Dedifferentiated amniotic fluid mesenchymal stem cell (primary cell): ENCODE measurements around the gene PDE6B.
"Not testable (repeated sequence)": the region's sequence is repeated elsewhere in the genome, so short reads cannot be mapped to it uniquely, and the experiment has no call there.

Experiments used
- DNase-seq: peaks from one replicate; pipeline ENCODE4 v3.0.0-alpha.2; 2016; ENCODE audit errors: extremely low spot score

PDE6B gene

DNA sequence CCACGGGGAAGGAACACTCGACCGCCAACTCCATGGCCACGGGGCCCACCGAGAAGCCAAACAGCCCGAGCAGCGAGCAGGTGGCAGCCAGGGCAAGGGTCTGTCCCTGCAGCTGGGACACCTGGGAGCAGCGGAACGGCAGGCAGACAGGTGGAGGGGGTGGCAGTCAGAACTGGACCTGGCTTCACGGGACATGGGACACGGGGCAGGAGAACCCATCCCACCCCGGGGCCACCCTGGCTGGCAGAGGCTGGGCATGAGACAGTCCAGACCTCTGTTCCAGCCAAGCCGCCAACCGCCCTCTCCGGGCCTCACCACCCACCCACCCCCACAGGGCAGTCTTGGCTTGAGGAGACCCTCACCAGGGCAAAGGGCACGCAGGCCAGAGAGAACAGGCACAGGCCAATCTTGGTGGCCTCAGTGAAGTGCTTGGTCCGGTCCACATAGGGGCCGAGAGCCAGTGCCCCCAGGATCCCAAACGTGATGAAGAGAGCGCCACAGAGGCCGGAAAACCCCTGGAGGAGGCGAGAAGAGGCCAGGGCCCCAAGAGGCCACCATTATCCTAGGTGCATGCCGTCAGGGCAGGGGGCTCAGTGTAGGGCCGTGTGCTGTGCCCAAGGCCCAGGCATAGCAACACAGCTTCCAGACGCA, 58.0 kb downstream of the PDE6B start:
- no peak for DNase-seq

DNA sequence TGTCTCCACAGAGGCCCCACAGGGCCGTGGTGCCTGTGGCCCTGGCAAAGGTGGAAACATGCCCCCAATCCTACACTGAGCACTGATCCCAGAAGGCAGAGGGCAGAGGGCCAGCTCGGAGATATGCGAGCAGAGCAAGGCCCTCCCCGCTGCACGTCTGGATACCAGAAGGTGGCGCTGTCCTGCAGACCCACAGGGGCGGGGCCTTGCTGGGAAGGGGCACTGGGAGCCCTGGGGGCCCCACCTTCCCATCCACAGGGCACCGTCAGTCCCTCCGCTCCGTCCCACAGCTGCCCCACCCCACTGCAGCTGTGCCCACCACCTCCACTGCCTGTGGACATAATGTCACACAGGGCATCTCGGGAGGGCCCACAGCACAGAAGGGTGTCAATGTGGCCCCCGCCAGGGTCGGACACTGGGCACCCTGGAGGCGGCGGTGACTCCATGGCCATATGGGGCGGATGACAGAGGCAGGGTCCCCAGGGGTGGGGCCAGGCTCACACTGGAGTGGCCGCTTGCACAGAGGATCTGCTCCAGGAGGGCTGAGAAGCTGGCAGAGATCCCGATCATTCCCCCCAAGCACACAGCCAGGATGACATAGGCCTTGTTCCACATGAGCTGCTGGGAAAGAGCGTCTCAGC, 58.7 kb downstream of the PDE6B start:
- no peak for DNase-seq

DNA sequence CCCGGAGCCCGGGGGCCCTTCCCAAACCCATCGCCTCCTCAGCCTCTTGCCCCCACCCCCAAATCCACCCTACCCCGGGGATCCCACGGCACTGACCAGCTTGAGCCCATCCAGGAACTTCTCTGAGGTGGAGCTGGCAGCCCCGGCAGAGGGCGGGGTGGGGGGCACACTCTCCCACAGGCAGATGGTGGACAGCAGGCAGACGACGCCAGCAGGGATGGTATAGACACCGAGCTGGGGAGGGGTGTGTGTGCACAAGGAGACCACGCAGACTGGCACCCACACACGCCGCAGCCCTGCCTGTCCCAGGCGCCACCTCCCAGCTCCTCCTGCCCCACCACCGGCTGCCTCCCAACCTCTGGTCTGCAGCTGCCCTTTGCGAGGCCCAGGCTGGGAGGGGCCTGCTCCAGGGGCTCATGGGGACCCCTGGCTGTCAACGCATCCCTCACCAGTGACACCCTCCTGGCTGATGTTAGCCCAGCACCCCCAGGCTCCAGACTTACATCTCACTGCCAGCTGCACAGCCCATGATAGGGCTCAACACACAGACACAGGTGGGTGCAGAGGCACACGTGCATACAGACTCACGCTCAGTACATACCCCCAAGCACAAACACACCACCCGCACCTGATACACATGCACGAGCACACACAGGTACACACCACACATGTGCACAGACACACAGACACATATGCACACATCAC, 59.4 kb downstream of the PDE6B start:
- no peak for DNase-seq

DNA sequence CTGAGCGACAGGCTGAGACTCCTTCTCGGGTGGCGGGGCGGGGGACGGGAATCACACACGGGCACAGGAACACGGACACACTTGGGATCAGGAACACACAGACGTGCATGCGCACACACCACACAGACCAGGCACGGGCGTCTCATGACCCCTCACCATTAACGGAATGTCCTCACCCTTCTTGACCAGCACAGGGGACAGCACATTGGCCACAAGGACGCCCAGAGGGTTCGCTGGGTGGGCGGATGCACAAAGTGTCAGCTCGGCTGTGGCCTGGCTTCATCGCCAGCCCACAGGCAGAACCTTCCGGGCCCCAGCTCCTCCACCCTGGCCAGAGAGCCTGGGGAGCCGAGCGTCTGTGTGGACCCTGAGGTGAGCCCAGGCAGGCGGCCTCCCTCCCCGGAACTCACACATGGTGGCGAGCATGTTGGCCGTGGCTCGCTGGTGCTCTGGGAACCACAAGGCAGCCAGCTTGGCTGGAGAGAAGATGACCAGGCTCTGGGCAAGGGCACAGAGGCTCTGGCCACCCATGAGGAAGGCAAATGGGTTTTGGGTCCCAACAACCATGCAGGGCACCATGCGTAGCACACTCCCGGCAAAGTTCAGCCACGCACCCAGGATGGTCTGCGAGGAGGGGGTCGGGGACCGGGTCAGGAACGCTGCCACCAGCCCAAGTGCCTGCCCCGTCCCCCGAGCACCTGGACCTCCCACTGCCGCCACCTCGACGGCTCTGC, 60.5 kb downstream of the PDE6B start:
- DNase-seq = no peak

DNA sequence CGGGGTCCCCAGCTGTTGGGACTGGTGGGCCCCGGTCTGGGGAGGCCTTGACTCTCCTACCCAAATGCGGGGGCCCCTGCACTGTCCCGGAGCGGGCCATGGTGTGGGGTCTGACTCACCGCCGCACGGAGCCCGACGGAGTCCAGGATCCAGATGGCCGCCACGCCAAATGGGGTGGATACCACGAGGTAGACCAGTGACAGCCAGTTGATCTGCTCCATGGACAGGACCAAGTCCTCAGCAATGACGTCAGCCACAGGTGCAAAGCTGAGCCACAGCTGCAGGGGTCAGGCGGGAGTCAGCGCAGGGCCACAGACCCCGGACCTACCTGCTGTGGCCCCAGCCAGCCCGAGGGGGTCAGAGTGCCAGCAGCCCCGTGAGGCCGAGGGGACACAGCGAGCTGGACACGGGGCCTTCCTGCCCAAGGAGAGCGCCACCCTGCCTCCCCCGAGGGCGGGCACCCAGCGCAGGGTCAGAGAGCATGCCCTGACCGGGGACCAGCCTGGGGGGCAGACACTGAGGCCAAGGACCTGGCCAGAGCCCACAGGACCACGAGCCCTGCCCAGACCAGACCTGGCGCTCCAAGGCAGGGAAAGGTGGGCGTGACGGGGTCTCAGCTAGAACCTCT, 61.2 kb downstream of the PDE6B start:
- no peak for DNase-seq

DNA sequence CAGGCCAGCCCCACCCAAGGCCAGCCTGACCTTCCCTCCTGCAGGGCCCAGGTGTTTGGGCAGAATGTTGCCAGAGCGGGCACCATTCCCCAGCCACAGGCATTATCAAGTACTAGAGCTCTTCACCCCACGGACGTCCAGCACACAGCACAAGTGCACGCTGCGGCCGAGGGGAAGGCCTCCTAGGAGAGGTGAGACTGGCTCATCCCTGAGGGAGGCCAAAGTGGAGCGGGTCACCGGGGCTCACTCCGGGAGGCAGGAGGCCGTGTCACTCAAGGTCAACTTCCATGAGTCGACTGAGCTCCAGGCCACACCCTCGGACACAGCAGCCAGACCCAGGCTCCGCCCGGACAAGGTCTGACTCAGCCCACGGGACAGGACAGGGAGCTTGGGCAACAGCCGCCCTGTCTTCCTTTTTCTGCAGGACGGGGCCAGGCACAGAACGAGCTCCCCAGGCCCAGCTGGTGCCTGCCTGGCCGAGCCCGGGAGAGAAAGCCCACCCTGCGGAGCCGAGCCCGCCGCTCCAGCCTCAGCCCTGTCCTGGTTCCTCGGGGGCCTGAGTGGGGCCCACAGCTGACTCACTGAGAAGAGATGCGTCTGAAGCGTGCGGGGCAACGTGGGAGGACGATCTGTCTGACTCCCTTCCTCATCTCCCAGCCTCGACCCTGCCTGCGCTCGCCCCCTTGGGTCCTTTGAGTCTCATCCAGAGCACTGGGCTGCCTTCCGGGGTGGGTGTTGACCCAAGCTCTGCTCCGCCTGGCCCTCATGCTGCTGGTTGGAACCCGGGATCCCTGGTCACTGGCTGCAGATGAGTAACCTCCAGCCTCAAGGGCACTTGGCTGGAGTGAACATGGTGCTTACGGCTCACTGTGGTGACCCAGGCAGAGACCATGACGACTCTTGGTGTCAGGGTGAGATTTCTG, 61.9 kb downstream of the PDE6B start:
- DNase-seq = peak; percentile 31

DNA sequence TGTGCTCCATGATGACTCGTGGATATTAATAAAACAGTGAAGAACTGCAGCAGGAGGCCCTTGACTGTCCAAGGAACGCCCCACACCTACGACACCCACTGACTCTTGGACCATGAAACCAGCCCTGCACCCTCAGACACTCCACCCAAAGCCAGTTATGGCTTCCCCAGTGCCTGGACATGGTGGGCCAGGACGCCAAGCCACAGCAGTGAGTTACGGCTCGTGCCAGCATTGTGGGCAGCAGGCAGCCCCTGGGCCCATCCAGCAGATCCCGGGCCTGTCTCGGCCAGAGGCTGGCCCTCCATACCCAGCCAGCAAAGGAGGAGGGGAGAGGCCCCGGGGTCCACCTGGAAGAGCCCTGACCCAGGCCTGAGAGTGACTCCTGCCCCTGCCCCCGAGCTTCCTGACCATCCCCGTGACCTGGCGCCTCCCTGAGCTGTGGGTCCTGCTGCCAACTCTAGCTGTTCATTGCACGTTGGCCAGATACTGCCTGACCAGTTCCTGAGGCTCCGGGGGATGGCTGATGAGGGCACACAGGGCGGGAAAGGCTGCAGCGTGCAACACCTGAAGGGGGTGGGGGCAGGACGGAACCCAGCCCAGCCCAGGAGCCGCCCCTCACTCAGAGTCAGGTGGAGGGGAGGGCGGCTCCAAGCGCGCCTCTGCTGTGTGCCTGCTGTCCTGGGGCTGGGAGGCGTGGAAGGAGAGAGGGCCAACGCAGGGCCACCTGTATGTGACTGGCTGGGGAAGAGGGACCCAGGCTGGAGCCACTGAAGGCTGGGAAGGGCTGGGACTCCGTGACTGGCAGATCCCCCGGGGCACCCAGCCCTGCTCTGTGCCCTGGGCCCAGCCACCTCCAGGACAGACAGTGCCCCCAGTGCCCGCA, 62.8 kb downstream of the PDE6B start:
- DNase-seq = no peak

DNA sequence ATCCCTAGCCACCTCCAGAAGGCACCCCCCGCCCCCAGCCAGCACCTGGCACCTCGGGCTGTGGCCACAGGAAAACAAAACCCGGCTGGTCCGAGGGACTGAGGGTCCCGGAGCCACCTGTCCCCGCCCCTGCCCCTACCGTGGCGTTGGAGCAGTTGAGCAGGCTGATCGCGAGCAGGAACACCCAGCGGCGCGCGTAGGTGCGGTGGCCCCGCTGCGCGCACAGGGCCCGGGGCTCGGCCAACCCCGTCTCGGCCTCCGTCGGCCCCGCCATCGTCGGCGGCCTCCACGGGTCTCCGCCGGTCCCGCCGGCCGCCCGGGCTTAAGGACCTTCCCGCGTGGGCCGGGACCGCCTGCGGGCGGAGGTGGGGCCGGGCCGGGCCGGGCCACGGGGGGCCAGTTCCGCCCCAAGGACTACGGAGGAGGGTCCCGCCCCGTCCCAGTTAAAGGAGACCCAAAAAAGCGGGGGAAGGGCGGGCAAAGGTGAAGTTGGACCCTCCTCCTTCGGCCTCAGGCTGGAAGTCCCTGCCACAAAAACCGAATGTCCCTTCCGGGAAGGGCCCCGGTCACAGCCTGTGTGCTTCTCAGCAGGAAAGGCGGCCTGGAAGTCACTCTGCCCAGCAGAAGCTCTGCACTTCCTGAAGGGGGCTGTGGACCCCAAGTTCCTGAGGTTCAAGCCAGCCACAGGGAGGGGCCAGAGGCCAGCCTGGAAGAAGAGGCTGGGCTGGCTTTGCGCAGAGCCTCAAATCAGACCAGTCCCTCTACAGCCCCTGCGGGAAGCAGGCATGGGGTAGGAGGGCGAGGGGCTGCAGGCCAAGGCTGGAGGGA, 63.7 kb downstream of the PDE6B start, which contains the start of gene SLC49A3:
SLC49A3 (minus strand) TSS at position 298 of the 828 bp plus-strand sequence; CDS start at position 274, 24 bp downstream.
- no peak for DNase-seq

DNA sequence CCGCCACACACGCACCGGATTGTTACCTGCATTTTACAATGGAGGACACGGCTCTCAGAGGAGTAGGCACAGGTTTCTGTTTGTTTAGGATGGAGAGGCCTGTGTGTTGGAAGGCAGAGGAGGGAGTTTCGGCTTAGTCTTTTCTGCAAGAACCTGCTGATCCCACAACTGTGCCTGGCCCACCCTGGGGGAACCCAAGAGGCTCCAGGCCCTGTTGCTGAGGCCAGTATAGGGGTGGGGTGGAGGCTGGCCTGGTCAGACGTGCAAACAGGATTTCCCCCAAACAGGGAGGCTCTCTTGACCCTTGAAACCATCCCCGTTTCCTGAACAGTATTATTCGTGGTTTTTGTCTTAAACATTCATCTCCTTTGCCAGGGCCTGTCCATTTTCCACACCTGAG, 64.3 kb downstream of the PDE6B start:
- no peak for DNase-seq

DNA sequence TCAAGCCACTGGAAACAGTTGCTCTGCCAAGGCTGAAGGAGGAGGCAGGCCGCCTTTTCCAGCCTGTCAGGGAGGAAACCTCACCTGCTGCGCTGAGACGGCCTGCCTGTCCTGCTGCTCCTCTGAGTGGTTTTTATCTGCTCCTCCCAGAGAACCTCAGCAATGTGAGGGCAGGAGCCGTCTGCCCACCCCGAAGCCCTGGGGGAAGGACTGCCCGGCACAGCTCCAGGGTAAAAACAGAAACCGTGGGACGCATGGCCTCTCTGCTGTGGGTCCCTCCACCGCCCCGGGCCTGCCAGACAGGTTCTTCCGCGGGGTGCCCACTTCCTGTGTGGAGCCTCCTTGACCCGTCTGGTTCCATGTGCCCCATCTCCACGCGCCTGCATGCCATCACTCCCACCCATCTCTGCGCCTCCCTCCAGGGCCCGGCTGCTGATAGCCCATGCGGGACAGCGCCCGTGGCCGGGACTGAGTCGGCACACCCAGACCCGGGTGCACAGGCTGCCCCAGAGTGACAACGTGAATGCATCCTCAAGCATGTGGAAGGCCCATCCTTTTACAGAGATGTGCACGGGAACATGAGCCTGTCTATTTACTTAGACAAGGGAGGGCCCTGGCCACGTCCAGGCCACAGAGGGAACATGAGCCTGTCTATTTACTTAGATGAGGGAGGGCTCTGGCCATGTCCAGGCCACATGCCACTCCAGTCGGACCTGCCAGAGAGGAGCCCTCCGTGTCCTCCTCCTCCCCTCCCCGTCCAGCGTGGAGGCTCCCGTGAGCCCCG, 67.6 kb downstream of the PDE6B start:
- DNase-seq = no peak

DNA sequence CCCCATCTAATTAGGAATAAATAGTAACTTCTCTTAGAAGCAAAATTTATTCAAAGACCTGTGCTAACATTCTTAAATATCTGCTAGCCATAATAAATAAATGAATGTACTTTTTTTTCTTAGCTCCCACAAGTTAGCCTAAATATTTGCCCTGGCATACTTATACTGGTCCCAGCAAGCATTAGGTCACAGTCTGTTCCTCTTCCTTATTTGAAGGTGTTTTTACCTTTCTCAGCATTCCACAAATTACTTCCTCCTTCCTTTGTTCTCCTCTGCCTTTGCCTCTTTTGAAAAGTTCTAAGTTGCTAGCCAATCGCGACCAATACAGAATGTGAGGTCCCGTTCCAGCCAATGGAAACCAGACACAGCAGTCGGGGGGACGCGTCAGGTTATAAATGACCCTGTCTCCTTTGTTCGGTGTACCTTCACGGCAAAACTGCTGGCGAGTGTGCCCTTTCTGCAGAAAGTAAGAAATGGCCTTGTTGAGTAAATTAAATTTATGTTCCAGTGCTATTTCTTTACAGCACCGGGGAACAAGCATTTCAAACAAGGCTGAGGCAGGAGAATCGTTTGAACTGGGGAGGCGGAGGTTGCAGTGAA, 69.1 kb downstream of the PDE6B start:
- DNase-seq = not testable (repeated sequence)

DNA sequence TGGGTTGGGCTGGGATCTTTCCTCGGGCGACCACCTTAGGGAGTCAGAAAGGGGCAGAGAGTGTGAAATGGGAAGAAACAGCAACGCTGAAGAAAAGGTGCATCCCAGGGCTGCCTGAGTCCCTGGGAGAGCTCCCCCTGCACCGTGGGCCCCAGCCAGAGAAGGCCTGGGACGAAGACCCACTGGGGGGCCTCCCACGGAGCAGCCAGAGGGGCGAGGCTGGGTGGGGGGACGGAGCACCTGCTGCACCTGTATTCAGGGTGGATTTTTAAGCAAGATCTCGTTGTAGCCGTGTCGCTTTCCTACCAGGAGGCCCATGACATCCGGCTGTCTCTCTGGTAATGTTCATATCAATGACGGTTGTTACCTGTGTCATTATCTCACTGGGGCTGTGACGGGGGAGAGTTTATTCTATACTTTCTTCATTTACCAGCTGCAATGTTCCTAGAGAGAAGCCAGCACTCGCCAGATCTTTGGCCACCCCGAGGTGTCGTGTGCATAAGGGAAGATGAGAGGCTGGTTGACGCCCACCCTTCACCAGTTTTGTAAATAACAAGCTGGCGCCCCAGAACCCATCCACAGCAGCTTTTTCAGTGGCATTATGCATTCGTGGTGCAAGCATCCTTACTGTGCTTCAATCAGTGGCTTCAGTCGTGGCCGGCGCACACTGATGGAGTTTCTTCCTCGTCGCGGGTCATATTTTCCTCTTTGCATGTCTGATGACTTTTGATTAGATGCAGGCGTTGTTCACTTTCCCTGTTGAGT, 74.6 kb downstream of the PDE6B start:
- no peak for DNase-seq

DNA sequence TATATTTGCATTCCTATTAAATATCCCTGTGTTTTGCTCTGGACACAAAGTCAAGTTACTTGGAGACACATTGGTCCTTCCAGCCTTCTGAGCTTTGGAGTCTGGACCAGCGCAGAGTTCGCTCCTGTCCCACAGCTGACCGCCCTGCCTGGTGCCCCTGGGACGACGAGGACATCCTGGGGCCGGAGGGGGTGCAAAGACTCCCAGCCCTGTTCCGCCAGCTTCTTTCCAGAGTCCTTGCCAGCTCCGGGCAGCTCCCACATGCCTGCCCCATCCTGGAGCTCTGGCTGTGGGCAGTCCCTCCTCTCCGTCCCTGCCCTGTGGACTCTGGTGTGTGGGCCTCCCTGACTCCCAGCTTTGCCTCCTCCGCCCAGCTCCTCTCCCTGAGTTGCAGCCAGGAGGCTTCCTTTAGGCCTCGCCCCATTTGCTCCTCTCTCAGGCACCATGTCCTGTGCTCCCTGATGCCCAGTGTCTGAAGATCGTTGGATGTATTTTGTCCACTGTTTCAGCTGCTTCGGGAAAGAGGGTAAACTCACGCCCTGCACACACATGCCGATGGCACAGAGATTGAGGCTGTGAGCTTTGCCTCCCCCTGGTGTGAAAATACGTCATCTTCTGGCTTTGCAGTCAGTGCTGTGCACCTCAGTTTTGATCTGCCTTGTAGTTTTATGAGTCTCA, 75.4 kb downstream of the PDE6B start:
- no peak for DNase-seq

DNA sequence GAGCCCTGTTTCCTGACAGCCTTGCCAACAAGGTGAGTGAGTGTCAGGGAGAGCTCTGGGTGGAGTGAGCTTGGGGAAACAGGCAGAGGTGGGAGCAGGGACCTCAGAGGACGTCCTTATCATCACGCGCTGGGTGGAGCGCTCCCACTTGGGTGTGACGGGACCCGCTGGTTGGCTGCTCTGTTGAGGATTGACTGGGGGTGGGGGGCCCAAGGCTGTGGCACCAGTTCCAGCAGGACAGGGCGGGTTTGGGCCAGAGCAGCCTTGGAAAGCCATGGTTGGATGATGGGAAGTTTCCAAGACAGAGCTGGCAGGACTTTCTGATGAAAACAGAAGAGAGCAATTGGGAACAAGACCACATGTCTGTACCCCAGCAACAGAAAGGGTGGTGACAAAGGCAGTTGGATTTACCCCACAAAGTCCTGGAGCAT, 77.3 kb downstream of the PDE6B start:
- DNase-seq = no peak

DNA sequence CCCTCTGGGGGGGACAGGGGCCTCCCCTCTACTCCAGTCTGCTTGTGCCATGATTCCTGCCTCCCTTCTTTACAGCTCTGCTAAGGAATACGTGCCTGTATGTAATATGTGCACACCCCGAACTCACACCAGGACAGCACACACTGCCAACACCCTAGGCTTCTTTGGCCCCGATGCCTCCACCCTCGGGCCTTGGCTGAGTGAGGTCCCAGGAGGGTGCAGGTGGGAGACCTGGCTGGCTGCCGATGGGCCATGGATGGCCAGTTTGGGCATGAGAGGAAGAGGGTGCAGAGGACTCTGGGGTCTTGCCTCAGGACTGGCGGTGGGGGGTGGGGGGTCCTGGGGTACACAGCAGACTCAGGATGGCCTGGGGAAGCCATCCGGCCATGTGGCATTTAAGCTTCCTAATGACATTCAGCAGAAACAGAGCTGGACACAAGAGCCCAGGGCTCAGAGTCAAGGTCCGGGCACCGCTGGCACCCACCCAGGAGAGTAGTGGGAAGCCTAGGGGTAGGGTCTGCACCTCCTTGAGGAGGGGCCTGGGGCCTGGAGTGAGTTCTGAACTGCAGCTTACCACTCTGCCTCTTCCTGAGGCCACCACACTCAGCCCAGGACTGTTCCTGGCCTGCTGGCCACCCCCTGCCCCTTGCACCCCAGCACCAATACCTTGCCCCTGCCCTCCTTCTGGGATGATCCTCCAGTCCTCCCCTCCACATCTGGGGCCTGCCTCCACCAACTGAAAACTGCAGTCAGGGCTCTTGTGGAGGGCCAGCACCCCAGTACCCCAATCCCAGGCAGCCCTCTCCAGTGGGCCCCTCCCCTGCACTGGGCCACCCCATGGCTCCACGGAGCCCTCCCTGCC, 78.2 kb downstream of the PDE6B start:
- DNase-seq = no peak
